Tibial artery (tissue), 4 donors: Measurements from ENCODE around the gene ZNF587B.
"Not testable (repeated sequence)": the region's sequence is repeated elsewhere in the genome, so short reads cannot be mapped to it uniquely, and the experiment has no call there.

Experiments used
- DNase-seq, 2 donors: peaks; one replicate each; pipeline ENCODE4 v3.0.0-alpha.2; 2019
- H3K27ac ChIP-seq, 2 donors: fragments of 200-600 bp; sonication (generic) in 1 of 2; 1 replicate in 1 of 2; 2 replicates in 1 of 2; pipeline ENCODE4 v1.5.1; 2018 to 2019; ENCODE audit warnings: mild to moderate bottlenecking in 1 of 2
- H3K27me3 ChIP-seq, 2 donors: fragments of 200-600 bp; sonication (generic) in 1 of 2; one replicate each; pipeline versions ENCODE4 v1.5.1 to v1.6.0; 2016 to 2019
- H3K36me3 ChIP-seq, 3 donors: fragments of 200-600 bp; sonication (generic) in 2 of 3; one replicate each; pipeline ENCODE4 v1.5.1; 2016 to 2019; ENCODE audit warnings: mild to moderate bottlenecking in 2 of 3
- H3K4me1 ChIP-seq, 4 donors: fragments of 200-600 bp; sonication (generic) in 2 of 4; 1 replicate in 3 of 4; 2 replicates in 1 of 4; pipeline ENCODE4 v1.5.1; 2016 to 2019
- H3K4me3 ChIP-seq, 2 donors: fragments of 200-600 bp; sonication (generic) in 1 of 2; 1 replicate in 1 of 2; 2 replicates in 1 of 2; pipeline ENCODE4 v1.5.1; 2018 to 2019; ENCODE audit warnings: mild to moderate bottlenecking in 2 of 2
- H3K9me3 ChIP-seq, 3 donors: fragments of 200-600 bp; sonication (generic) in 1 of 3; one replicate each; pipeline ENCODE4 v1.5.1; 2016 to 2019
- intact Hi-C: fragments of 100-400 bp; cut with DNase I; formaldehyde crosslinking; loops from one replicate; pipeline ENCODE4 v1.15.0; 2023; ENCODE audit warnings: low total_unique reads
- TF ChIP-seq, protein P1 (sequence below), 2 experiments: fragments of 200-600 bp in 1 of 2; fragments of 450-650 bp in 1 of 2; IDR thresholded peaks; one replicate each; pipeline ENCODE4 v1.5.1; 2017 to 2019; ENCODE audit warnings: antibody characterized with exemption in 2 of 2, mild to moderate bottlenecking in 1 of 2, moderate library complexity in 1 of 2

Gene ZNF587B

GRCh38 chr19:57872450-57872849 lies 42.4 kb downstream of the ZNF587B start:
- TF ChIP-seq, protein P1, sequence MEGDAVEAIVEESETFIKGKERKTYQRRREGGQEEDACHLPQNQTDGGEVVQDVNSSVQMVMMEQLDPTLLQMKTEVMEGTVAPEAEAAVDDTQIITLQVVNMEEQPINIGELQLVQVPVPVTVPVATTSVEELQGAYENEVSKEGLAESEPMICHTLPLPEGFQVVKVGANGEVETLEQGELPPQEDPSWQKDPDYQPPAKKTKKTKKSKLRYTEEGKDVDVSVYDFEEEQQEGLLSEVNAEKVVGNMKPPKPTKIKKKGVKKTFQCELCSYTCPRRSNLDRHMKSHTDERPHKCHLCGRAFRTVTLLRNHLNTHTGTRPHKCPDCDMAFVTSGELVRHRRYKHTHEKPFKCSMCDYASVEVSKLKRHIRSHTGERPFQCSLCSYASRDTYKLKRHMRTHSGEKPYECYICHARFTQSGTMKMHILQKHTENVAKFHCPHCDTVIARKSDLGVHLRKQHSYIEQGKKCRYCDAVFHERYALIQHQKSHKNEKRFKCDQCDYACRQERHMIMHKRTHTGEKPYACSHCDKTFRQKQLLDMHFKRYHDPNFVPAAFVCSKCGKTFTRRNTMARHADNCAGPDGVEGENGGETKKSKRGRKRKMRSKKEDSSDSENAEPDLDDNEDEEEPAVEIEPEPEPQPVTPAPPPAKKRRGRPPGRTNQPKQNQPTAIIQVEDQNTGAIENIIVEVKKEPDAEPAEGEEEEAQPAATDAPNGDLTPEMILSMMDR (IDR thresholded peaks at IDR 0.05) = no peak
- Histone ChIP-seq H3K36me3 (peaks cover 28 to 57% (median 51%) of the 10 kb centered on the region in 3 donors), H3K4me3 (no peak overlapping the region), H3K4me1 (no peaks in the 10 kb centered on the region), H3K27me3 (no peaks in the 10 kb centered on the region), H3K9me3 (peaks cover 21 to 97% (median 71%) of the 10 kb centered on the region in 3 donors), H3K27ac (no peak overlapping the region)
- no peak for DNase-seq
- intact Hi-C loops = no loop called here

DNA sequence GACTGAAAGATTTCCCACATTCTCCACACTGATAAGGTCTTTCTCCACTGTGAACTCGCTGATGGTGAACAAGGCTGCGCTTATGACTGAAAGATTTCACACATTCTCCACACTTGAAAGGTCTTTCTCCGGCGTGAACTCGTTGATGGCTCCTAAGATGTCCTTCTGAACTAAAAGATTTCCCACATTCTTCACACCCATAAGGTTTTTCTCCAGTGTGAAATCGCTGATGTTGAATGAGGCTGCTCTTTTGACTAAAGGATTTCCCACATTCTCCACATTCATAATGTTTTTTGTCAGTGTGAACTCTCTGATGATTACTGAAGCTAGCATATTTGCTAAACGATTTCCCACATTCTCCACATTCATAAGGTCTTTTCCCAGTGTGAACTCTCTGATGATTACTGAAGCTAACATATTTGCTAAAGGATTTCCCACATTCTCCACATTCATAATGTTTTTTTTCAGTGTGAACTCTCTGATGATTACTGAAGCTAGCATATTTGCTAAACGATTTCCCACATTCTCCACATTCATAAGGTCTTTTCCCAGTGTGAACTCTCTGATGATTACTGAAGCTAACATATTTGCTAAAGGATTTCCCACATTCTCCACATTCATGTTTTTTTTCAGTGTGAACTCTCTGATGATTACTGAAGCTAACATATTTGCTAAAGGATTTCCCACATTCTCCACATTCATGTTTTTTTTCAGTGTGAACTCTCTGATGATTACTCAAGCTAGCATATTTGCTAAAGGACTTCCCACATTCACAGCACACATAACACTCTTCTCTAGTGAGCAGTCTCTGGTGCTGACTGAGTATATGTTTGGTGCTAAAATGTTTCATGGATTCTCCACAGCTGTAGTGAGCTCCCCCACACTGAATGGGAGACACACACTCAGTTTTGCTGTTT lies 44.0 kb downstream of the ZNF587B start:
- H3K4me1 ChIP-seq, H3K27me3 ChIP-seq, DNase-seq, H3K4me3 ChIP-seq, intact Hi-C loops, H3K27ac ChIP-seq: not testable (repeated sequence)
- peaks cover 21 to 55% (median 44%) of the 10 kb centered on the region in 3 donors for H3K36me3 ChIP-seq
- H3K9me3 ChIP-seq = peaks cover 17 to 95% (median 55%) of the 10 kb centered on the region in 3 donors

DNA sequence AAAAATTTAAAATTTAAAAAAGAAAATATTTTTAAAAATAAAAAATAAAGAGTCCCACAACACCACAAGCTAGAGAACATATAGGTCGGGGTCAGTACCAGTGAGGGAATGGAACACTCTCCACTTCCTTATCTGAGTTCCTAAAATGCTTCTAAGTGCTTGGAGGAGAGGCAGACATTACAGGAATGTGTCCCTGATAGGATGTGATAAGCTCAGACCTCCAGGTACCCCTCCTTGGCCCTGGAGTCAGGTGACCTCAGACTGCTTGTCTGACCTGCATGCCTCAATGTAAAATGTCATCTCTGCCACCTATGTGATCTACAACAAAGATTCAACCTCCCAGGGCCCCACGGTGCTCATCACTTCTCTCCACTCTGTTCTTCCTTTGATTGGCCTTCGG lies 55.9 kb downstream of the ZNF587B start:
- no peaks in the 10 kb centered on the region for H3K27me3 ChIP-seq
- peaks cover 0 to 78% (median 28%) of the 10 kb centered on the region in 3 donors for H3K9me3 ChIP-seq
- intact Hi-C loops = no loop called here
- no peak for DNase-seq
- H3K4me3 ChIP-seq = no peak overlapping the region
- peaks cover 13 to 44% (median 27%) of the 10 kb centered on the region in 3 donors for H3K36me3 ChIP-seq
- no peaks in the 10 kb centered on the region for H3K4me1 ChIP-seq
- no peak overlapping the region for H3K27ac ChIP-seq
- TF ChIP-seq, protein P1 (IDR thresholded peaks at IDR 0.05) = no peak

DNA sequence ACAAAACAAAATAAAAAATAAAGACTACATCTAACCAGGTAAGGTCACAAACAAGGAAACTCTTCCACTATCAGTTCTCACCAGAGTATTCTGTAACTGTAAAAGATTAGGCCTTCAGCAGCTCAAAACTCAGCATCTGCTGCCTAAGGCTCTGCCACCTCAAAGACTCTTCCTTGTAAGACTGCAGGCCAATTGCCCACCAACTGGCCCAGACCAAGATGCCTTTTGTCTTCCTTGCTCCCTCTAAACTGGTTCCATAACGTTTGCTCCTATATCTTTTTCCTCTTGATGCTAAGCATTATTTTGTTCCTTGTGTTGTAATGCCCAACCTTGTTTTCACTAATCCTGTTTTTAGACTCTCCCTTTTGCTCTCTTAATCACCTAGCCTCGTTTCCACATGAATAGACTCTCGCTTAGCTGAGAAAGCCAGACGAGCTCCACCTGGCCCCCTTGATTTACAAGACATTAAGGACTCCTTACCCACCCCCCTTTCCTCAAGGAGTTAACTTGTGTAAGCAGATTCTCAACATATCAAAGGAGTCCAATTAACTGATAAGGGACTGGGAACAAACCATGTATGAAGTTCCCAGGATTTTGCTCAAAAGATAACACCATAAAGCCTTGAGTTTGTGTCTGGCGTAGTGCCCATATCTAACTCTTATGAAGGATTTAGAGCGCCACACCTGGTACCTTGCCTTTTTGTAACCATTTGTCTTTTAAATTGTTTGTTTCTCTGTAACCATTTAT lies 57.3 kb downstream of the ZNF587B start:
- no peaks in the 10 kb centered on the region for H3K27me3 ChIP-seq
- TF ChIP-seq, protein P1 (IDR thresholded peaks at IDR 0.05) = no peak
- intact Hi-C loops = no loop called here
- H3K9me3 ChIP-seq = peaks cover 0 to 86% (median 36%) of the 10 kb centered on the region in 3 donors
- H3K4me3 ChIP-seq = no peak overlapping the region
- H3K27ac ChIP-seq = no peak overlapping the region
- H3K36me3 ChIP-seq = peaks cover 13 to 44% (median 27%) of the 10 kb centered on the region in 3 donors
- no peak for DNase-seq
- no peaks in the 10 kb centered on the region for H3K4me1 ChIP-seq

- no peaks in the 10 kb centered on the region for H3K27me3 ChIP-seq
- TF ChIP-seq, protein P1 (IDR thresholded peaks at IDR 0.05) = no peak
- H3K4me3 ChIP-seq = peak overlapping the region; percentile 45 to 49
- peaks cover 0 to 81% (median 36%) of the 10 kb centered on the region in 3 donors for H3K9me3 ChIP-seq
- H3K4me1 ChIP-seq = no peaks in the 10 kb centered on the region
- peaks cover 13 to 39% (median 25%) of the 10 kb centered on the region in 3 donors for H3K36me3 ChIP-seq
- no peak overlapping the region for H3K27ac ChIP-seq
- intact Hi-C loops = no loop called here
- no peak for DNase-seq
Measured at GRCh38 chr19:57888107-57888559, 58.0 kb downstream of the ZNF587B start.
